HFF-Myc (cell line): ENCODE data around the gene DDX31.
A peak's percentile ranks its signal among the peaks of the same experiment; 100 is the strongest.

Experiments used
- DNase-seq: peaks from one replicate; pipeline ENCODE4 v3.0.0-alpha.2; 2011; ENCODE audit warnings: low read depth; ENCODE audit errors: extremely low read depth
- H3K4me3 ChIP-seq: replicated peaks from 2 replicates; pipeline ENCODE4 v1.5.1; 2011; ENCODE audit warnings: low read depth, mild to moderate bottlenecking, control low read depth, low read length
- TF ChIP-seq, protein P1 (sequence below): IDR thresholded peaks from 2 replicates; pipeline ENCODE4 v1.5.1; 2012; ENCODE audit warnings: mild to moderate bottlenecking, low read depth, low read length, control low read depth; ENCODE audit errors: missing control alignments

DDX31 gene

DNA sequence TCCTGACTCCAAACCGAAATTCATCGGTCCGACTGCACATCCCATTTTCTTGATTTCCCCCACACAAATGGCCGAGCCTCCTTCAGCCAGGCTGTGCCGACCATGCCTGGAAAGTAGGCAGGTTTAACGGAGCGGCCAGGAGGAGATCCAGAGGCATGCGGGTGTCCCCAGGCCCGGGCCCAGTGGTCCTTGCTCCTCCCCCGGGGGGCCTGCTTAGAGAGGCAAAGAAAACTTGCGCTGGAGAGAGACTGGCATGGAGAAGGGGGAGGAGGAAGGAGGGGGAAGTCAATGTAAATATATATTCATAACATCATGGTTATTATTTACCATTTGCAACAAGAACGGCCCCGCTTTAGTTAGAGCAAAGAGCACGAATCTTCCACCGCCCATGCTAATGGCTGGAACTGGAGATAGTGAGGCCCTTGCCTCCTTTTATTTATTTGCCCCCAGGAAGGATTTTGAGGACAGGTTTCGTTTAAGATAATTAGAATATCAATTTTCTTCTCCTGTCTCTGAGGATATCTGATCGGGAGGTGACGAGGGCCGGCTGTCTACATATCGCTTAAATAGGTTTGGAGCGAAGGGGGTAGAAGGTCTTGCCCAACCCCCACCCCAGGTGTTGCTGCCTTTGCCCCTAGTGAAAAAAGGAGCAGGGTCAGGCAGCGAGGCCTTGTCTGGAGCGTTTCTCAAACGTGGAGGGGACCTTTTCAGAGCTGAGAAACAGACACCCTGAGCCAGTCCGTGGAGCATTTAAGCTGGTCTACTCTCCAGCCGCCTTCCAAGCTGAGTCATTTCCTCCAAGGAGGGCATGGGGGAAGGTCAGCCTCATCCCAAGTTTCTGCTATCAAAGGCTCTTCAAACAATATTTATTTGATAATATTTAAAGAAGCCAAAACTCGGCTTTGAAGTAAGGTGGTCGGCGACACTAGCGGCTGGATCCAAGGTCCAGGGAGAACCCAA, 84.9 kb downstream of the DDX31 start:
- DNase-seq: no peak
- no peak overlapping the region for H3K4me3 ChIP-seq
- TF ChIP-seq, protein P1, sequence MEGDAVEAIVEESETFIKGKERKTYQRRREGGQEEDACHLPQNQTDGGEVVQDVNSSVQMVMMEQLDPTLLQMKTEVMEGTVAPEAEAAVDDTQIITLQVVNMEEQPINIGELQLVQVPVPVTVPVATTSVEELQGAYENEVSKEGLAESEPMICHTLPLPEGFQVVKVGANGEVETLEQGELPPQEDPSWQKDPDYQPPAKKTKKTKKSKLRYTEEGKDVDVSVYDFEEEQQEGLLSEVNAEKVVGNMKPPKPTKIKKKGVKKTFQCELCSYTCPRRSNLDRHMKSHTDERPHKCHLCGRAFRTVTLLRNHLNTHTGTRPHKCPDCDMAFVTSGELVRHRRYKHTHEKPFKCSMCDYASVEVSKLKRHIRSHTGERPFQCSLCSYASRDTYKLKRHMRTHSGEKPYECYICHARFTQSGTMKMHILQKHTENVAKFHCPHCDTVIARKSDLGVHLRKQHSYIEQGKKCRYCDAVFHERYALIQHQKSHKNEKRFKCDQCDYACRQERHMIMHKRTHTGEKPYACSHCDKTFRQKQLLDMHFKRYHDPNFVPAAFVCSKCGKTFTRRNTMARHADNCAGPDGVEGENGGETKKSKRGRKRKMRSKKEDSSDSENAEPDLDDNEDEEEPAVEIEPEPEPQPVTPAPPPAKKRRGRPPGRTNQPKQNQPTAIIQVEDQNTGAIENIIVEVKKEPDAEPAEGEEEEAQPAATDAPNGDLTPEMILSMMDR: no peak

DNA sequence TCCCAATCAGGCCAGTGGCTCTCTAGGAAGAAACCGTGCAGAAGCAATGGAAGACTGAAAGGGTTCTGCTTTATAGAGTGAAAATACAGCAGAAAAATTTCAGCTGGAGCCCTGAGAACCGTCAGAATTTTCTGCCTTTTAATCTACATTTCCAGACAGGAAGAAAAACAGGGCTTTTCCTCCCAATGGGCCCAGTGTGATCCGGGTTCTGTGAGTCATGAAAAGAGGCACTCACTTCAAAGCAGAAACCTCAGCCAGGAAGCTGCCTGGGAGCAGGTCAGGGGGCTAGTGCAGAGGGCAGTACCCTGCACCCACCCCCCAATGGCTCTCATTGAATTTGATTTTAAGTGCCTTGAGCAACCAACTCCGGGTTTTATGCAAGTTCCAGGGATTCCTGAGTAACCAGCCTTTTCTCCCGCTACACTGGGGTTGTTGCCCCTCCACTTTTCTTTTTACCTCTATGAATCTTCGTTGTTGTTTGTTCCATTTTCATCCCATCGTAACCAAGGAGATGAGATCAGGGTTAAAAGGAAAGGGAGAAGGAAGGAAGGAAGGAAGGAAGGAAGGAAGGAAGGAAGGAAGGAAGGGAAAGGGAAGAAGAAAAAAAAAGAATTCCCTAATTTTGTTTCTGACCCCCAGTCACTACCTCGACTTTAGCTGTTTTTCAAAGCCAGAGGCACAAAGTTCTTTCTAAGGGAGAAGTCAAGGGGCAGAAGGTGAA, 86.0 kb downstream of the DDX31 start:
- TF ChIP-seq, protein P1: no peak
- no peak for DNase-seq
- H3K4me3 ChIP-seq: no peak overlapping the region

GRCh38 chr9:132582786-132583583, 86.8 kb downstream of the DDX31 start:
- DNase-seq: no peak
- H3K4me3 ChIP-seq: no peak overlapping the region
- TF ChIP-seq, protein P1: no peak

- TF ChIP-seq, protein P1: no peak
- DNase-seq: no peak
- H3K4me3 ChIP-seq: peak within 1 kb of the TSS; percentile 20; the same call in 1 of the 2 replicates
These were observed 87.5 kb downstream of the DDX31 start, which contains the start of gene BARHL1 for GRCh38 chr9:132582276-132582785. Gene BARHL1, plus strand, starts transcription at chr9:132582606. Its CDS starts 192 bp downstream, at chr9:132582798.

DNA sequence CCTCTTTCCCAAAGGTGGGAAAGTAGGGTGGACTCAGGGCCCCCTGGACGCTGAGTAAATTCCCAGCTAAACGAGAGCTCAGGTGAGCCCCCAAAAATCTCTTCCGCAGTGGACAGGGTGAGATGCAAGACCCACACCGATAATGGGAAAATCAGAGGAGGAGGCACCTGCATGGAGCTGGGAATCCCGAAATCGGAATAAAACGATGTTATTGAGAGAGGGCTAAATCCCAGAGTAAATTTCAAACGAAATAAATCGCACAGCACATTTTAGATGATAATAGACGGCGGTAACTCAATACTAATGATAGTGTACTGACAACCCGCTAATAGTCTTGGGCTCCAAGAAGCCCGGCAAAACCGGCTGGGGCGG, 90.4 kb downstream of the DDX31 start:
- DNase-seq: no peak
- TF ChIP-seq, protein P1: no peak
- H3K4me3 ChIP-seq: no peak overlapping the region

DNA sequence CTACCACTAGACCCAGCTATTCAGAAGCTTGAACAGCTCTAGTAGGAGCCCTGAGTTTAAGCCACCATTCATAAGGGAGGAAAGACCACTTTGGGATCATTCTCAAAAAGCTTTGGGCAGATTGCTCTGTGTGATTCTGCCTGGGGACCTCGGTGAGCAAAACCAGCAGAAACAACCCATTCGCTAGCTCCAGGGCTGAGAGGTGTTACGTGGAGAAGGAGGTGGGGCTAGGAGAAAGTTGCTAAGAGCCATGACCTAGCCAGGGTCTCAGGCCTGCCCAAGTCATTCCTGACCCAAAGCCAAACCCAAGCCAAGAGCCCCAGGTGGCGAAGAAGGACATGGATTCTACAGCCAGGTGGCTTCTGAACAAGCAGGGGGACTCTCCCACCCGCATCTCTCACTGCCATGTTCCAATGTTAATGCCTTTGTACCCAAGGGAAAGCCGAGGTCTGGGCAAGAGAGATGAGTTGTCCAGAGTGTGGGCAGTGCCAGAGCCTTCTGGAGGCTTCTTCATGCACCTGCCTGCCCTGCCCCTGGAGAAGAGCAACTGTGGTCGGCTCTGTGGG, 91.3 kb downstream of the DDX31 start:
- H3K4me3 ChIP-seq: no peak overlapping the region
- no peak for DNase-seq
- TF ChIP-seq, protein P1: no peak
